GM19452 (cell line): ENCODE data around the gene SIMC1.

Experiments used
- ATAC-seq: cut with Tn5 transposase; IDR thresholded peaks from one replicate; pipeline ENCODE4 v1.9.1; 2021; ENCODE audit not compliant: unreplicated experiment

Gene SIMC1

GRCh38 chr5:176387384-176387925, 149.2 kb downstream of the SIMC1 start:
- ATAC-seq: no peak

- no peak for ATAC-seq
These were observed 149.8 kb downstream of the SIMC1 start for GRCh38 chr5:176388003-176388443.

GRCh38 chr5:176388444-176389134, 150.4 kb downstream of the SIMC1 start, which contains the start of the genes HIGD2A and NOP16:
Gene HIGD2A, plus strand, starts transcription at chr5:176388751. Its CDS starts 69 bp downstream, at chr5:176388820.
Gene NOP16, minus strand, starts transcription at chr5:176388598. Its CDS starts 59 bp downstream, at chr5:176388539.
- ATAC-seq: peak; percentile 86

- ATAC-seq: peak; percentile 42
These were observed 151.2 kb downstream of the SIMC1 start for GRCh38 chr5:176389135-176390123.

GRCh38 chr5:176391479-176391878, 153.3 kb downstream of the SIMC1 start:
- ATAC-seq: no peak

- no peak for ATAC-seq
These were observed 153.8 kb downstream of the SIMC1 start for GRCh38 chr5:176391999-176392398.

GRCh38 chr5:176392526-176392925, 154.3 kb downstream of the SIMC1 start:
- no peak for ATAC-seq

GRCh38 chr5:176394096-176394495, 155.9 kb downstream of the SIMC1 start:
- ATAC-seq: no peak

GRCh38 chr5:176394881-176395675, 156.9 kb downstream of the SIMC1 start:
- ATAC-seq: no peak
